WTC11 (cell line): ENCODE measurements around the gene RASGRF1. TPM values are rescaled to one million over a fixed set of nuclear protein-coding genes. Genes with fewer than 3 reads are reported as not detected.

Experiments
- ATAC-seq: fragments of 200-7000 bp; cut with Tn5 transposase; 2 replicates; pipeline ENCODE4 v1.10.0; 2021; ENCODE audit warnings: mild to moderate bottlenecking, moderate library complexity
- CTCF ChIA-PET: fragments of 300-600 bp; sonication (Branson Sonifier 250); formaldehyde crosslinking; loops from one replicate; lab custom pipeline; 2021; ENCODE audit warnings: antibody characterized with exemption; lab: Charles Lee
- POLR2A ChIA-PET: fragments of 350-600 bp; sonication (Branson Sonifier 250); formaldehyde crosslinking; loops from one replicate; lab custom pipeline; 2021; ENCODE audit warnings: antibody characterized with exemption; lab: Charles Lee
- DNase-seq: peaks from one replicate; pipeline ENCODE4 v3.0.0; 2021; ENCODE audit warnings: low spot score
- H3K27ac Mint-ChIP-seq: 2 replicates; pipeline ENCODE4 v1.8.0; 2021; ENCODE audit warnings: mixed read lengths
- H3K27me3 Mint-ChIP-seq: 2 replicates; pipeline ENCODE4 v1.8.0; 2021; ENCODE audit warnings: low read depth, mild to moderate bottlenecking, moderate library complexity, mixed read lengths
- H3K36me3 Mint-ChIP-seq: 2 replicates; pipeline ENCODE4 v1.8.0; 2021; ENCODE audit warnings: mixed read lengths
- H3K4me1 Mint-ChIP-seq: 2 replicates; pipeline ENCODE4 v1.8.0; 2022; ENCODE audit warnings: mixed read lengths
- H3K4me3 Mint-ChIP-seq: 2 replicates; pipeline ENCODE4 v1.8.0; 2021; ENCODE audit warnings: mild to moderate bottlenecking, moderate library complexity, mixed read lengths
- H3K9me3 Mint-ChIP-seq: 2 replicates; pipeline ENCODE4 v1.8.0; 2021; ENCODE audit warnings: mixed read lengths
- E2F4 ChIP-seq: sonication (generic); formaldehyde crosslinking; IDR thresholded peaks from 2 replicates; pipeline ENCODE4 v1.8.1; 2022; ENCODE audit warnings: low read depth, mild to moderate bottlenecking, moderate library complexity, missing genetic modification reagents, borderline replicate concordance
- FOXK1 ChIP-seq: sonication (generic); formaldehyde crosslinking; IDR thresholded peaks from 2 replicates; pipeline ENCODE4 v1.8.0; 2022; ENCODE audit warnings: mild to moderate bottlenecking, moderate library complexity, missing genetic modification reagents
- FOXP4 ChIP-seq: sonication (generic); formaldehyde crosslinking; IDR thresholded peaks from 2 replicates; pipeline ENCODE4 v1.8.0; 2022; ENCODE audit warnings: mild to moderate bottlenecking, missing genetic modification reagents
- JAZF1 ChIP-seq: fragments of 250-450 bp; sonication (Bioruptor Pico); IDR thresholded peaks from 2 replicates; pipeline ENCODE4 v1.9.0; 2021; ENCODE audit warnings: moderate library complexity, mild to moderate bottlenecking, inconsistent platforms
- JUN ChIP-seq: sonication (generic); formaldehyde crosslinking; IDR thresholded peaks from 2 replicates; pipeline ENCODE4 v1.8.0; 2023; ENCODE audit warnings: mild to moderate bottlenecking, missing genetic modification reagents
- KAT7 ChIP-seq: sonication (generic); formaldehyde crosslinking; IDR thresholded peaks from 2 replicates; pipeline ENCODE4 v1.8.1; 2023; ENCODE audit warnings: missing genetic modification reagents, mild to moderate bottlenecking, borderline replicate concordance
- MYBL2 ChIP-seq: sonication (generic); formaldehyde crosslinking; IDR thresholded peaks from 2 replicates; pipeline ENCODE4 v1.8.1; 2023; ENCODE audit warnings: mild to moderate bottlenecking, moderate library complexity, missing genetic modification reagents
- NFE2L1 ChIP-seq: sonication (generic); formaldehyde crosslinking; IDR thresholded peaks from 2 replicates; pipeline ENCODE4 v1.8.1; 2023; ENCODE audit warnings: missing genetic modification reagents
- PRDM15 ChIP-seq: sonication (generic); formaldehyde crosslinking; IDR thresholded peaks from 2 replicates; pipeline ENCODE4 v1.8.0; 2022; ENCODE audit warnings: missing genetic modification reagents
- PRRX2 ChIP-seq: fragments of 250-450 bp; sonication (Bioruptor Pico); IDR thresholded peaks from 2 replicates; pipeline ENCODE4 v1.8.0; 2021; ENCODE audit warnings: mild to moderate bottlenecking
- SOX15 ChIP-seq: fragments of 250-450 bp; sonication (Bioruptor Pico); IDR thresholded peaks from 2 replicates; pipeline ENCODE4 v1.9.0; 2021; ENCODE audit warnings: mild to moderate bottlenecking
- TEAD1 ChIP-seq: sonication (generic); formaldehyde crosslinking; IDR thresholded peaks from 2 replicates; pipeline ENCODE4 v1.8.0; 2022; ENCODE audit warnings: mild to moderate bottlenecking, missing genetic modification reagents
- USF1 ChIP-seq: sonication (generic); formaldehyde crosslinking; IDR thresholded peaks from 2 replicates; pipeline ENCODE4 v1.8.0; 2022; ENCODE audit warnings: mild to moderate bottlenecking, missing genetic modification reagents
- USF2 ChIP-seq: sonication (generic); formaldehyde crosslinking; IDR thresholded peaks from 2 replicates; pipeline ENCODE4 v1.8.1; 2023; ENCODE audit warnings: mild to moderate bottlenecking, missing genetic modification reagents, moderate library complexity
- ZBTB21 ChIP-seq: sonication (generic); formaldehyde crosslinking; IDR thresholded peaks from 2 replicates; pipeline ENCODE4 v1.8.1; 2023; ENCODE audit warnings: mild to moderate bottlenecking, missing genetic modification reagents, borderline replicate concordance
- ZBTB43 ChIP-seq: sonication (generic); formaldehyde crosslinking; IDR thresholded peaks from 2 replicates; pipeline ENCODE4 v1.8.1; 2023; ENCODE audit warnings: mild to moderate bottlenecking, missing genetic modification reagents
- ZNF232 ChIP-seq: sonication (generic); formaldehyde crosslinking; IDR thresholded peaks from 2 replicates; pipeline ENCODE4 v1.8.0; 2022; ENCODE audit warnings: mild to moderate bottlenecking, missing genetic modification reagents
- ZNF416 ChIP-seq: fragments of 250-450 bp; sonication (Bioruptor Pico); IDR thresholded peaks from 2 replicates; pipeline ENCODE4 v1.9.0; 2021; ENCODE audit warnings: mild to moderate bottlenecking, inconsistent platforms
- ZNF425 ChIP-seq: fragments of 250-450 bp; sonication (Bioruptor Pico); conservative IDR thresholded peaks from 2 replicates; pipeline ENCODE4 v1.9.0; 2021; ENCODE audit warnings: mild to moderate bottlenecking
- ZNF671 ChIP-seq: fragments of 250-450 bp; sonication (Bioruptor Pico); IDR thresholded peaks from 2 replicates; pipeline ENCODE4 v1.8.0; 2021; ENCODE audit warnings: mild to moderate bottlenecking
- total RNA-seq: library from RNA; stranded (reverse); gene quantifications from 3 replicates; pipeline ENCODE4 v1.2.3, GENCODE V29; 2021

RASGRF1 gene
- total RNA-seq, 1 experiment from 2014 or later: 0.85 TPM

- POLR2A ChIA-PET: no interaction called here
- no peak for ATAC-seq
- H3K27ac Mint-ChIP-seq: no peak overlapping the region
- H3K27me3 Mint-ChIP-seq: no peaks in the 10 kb centered on the region; the same call in 1 of the 2 replicates
- no peaks in the 10 kb centered on the region for H3K9me3 Mint-ChIP-seq
- no peaks in the 10 kb centered on the region for H3K4me1 Mint-ChIP-seq
- no peak for DNase-seq
- CTCF ChIA-PET: interaction anchor here (1.2 to 2.5 kb wide), 3 partner anchors 9 to 19 kb away, joined by 3 to 16 read pairs (median 12); no protein-coding TSS in a partner anchor
- TF ChIP-seq SOX15 (no peak), PRRX2 (no peak), ZNF232 (no peak), USF1 (CRISPR knock-in tag) (no peak), FOXP4 (no peak), JAZF1 (CRISPR knock-in tag) (no peak), JUN (CRISPR knock-in tag) (no peak), USF2 (no peak), E2F4 (CRISPR knock-in tag) (no peak), PRDM15 (CRISPR knock-in tag) (no peak), NFE2L1 (CRISPR knock-in tag) (no peak), ZNF671 (CRISPR knock-in tag) (no peak), KAT7 (CRISPR knock-in tag) (no peak), ZBTB21 (CRISPR knock-in tag) (no peak), FOXK1 (CRISPR knock-in tag) (no peak), ZNF416 (no peak), ZNF425 (no peak), ZBTB43 (no peak), MYBL2 (CRISPR knock-in tag) (no peak), TEAD1 (CRISPR knock-in tag) (no peak)
- no peaks in the 10 kb centered on the region for H3K36me3 Mint-ChIP-seq
- H3K4me3 Mint-ChIP-seq: no peak overlapping the region
Observed at GRCh38 chr15:78987556-78988360, 102.8 kb downstream of the RASGRF1 start.
